Liver (tissue), 9 donors: Measurements from ENCODE around the gene SRSF9. TPM values are rescaled to one million over a fixed set of nuclear protein-coding genes. Genes with fewer than 3 reads are reported as not detected.

Experiments used
- DNase-seq: peaks from one replicate; pipeline ENCODE4 v3.0.0-alpha.2; 2017; ENCODE audit warnings: low spot score
- H3K27ac ChIP-seq, 2 donors: one replicate each; pipeline ENCODE4 v1.7.0; 2013; ENCODE audit warnings: inconsistent platforms in 2 of 2, low read length in 2 of 2, control low read depth in 1 of 2, low read depth in 1 of 2, mild to moderate bottlenecking in 1 of 2
- H3K27me3 ChIP-seq, 4 donors: one replicate each; pipeline versions ENCODE4 v1.6.1 to v1.7.0; 2013; ENCODE audit warnings: low read length in 3 of 4, inconsistent platforms in 1 of 4, mild to moderate bottlenecking in 1 of 4, moderate library complexity in 1 of 4; ENCODE audit not compliant: control insufficient read depth in 4 of 4, insufficient read depth in 4 of 4
- H3K36me3 ChIP-seq, 4 donors: one replicate each; pipeline versions ENCODE4 v1.6.1 to v1.7.0; 2013; ENCODE audit warnings: low read length in 3 of 4, mild to moderate bottlenecking in 3 of 4, low read depth in 1 of 4, moderate library complexity in 1 of 4; ENCODE audit not compliant: control insufficient read depth in 4 of 4, insufficient read depth in 3 of 4
- H3K4me1 ChIP-seq, 4 donors: one replicate each; pipeline versions ENCODE4 v1.6.1 to v1.7.0; 2013; ENCODE audit warnings: low read length in 3 of 4, mild to moderate bottlenecking in 3 of 4, moderate library complexity in 1 of 4; ENCODE audit not compliant: control insufficient read depth in 4 of 4, insufficient read depth in 4 of 4
- H3K4me3 ChIP-seq, 3 donors: one replicate each; pipeline versions ENCODE4 v1.6.1 to v1.7.0; 2013; ENCODE audit warnings: low read length in 3 of 3, control low read depth in 1 of 3, low read depth in 1 of 3, mild to moderate bottlenecking in 1 of 3
- H3K9ac ChIP-seq, 2 donors: one replicate each; pipeline ENCODE4 v1.7.0; 2013; ENCODE audit warnings: low read length in 2 of 2, mild to moderate bottlenecking in 2 of 2, moderate library complexity in 2 of 2, control low read depth in 1 of 2, low read depth in 1 of 2
- H3K9me3 ChIP-seq, 4 donors: one replicate each; pipeline versions ENCODE4 v1.6.1 to v1.7.0; 2013; ENCODE audit warnings: low read length in 3 of 4; ENCODE audit not compliant: control insufficient read depth in 4 of 4
- ATF3 ChIP-seq: IDR thresholded peaks from 2 replicates; pipeline ENCODE4 v1.6.1; 2016; ENCODE audit warnings: antibody characterized with exemption
- CTCF ChIP-seq: fragments of 150-350 bp; IDR thresholded peaks from 2 replicates; pipeline ENCODE4 v1.5.1; 2017; ENCODE audit warnings: improper control_type of control experiment, low read depth, low read length; ENCODE audit not compliant: missing input control
- EGR1 ChIP-seq, 2 donors: IDR thresholded peaks; 2 replicates each; pipeline ENCODE4 v1.6.1; 2016 to 2018; ENCODE audit warnings: antibody characterized with exemption in 2 of 2, low read depth in 2 of 2
- FOXA1 ChIP-seq: IDR thresholded peaks from 2 replicates; pipeline ENCODE4 v1.6.1; 2016; ENCODE audit warnings: antibody characterized with exemption
- FOXA2 ChIP-seq: IDR thresholded peaks from 2 replicates; pipeline ENCODE4 v1.6.1; 2016; ENCODE audit warnings: antibody characterized with exemption
- GABPA ChIP-seq, 2 donors: IDR thresholded peaks in 1 of 2; conservative IDR thresholded peaks in 1 of 2; 2 replicates each; pipeline ENCODE4 v1.6.1; 2016; ENCODE audit warnings: antibody characterized with exemption in 2 of 2, mild to moderate bottlenecking in 1 of 2, moderate library complexity in 1 of 2
- HNF4A ChIP-seq, 2 donors: conservative IDR thresholded peaks; 2 replicates each; pipeline ENCODE4 v1.6.1; 2016; ENCODE audit warnings: antibody characterized with exemption in 2 of 2, mild to moderate bottlenecking in 2 of 2
- HNF4G ChIP-seq: IDR thresholded peaks from 2 replicates; pipeline ENCODE4 v1.6.1; 2016; ENCODE audit warnings: antibody characterized with exemption
- JUND ChIP-seq, 2 donors: IDR thresholded peaks; 2 replicates each; pipeline ENCODE4 v1.6.1; 2016; ENCODE audit warnings: antibody characterized with exemption in 2 of 2
- MAX ChIP-seq: IDR thresholded peaks from 2 replicates; pipeline ENCODE4 v1.6.1; 2016; ENCODE audit warnings: antibody characterized with exemption
- NR2F2 ChIP-seq: IDR thresholded peaks from 2 replicates; pipeline ENCODE4 v1.6.1; 2016; ENCODE audit warnings: antibody characterized with exemption
- RAD21 ChIP-seq, 2 donors: IDR thresholded peaks; 2 replicates each; pipeline ENCODE4 v1.6.1; 2016; ENCODE audit warnings: antibody characterized with exemption in 2 of 2, mild to moderate bottlenecking in 2 of 2
- REST ChIP-seq: IDR thresholded peaks from 2 replicates; pipeline ENCODE4 v1.6.1; 2016; ENCODE audit warnings: antibody characterized with exemption, mild to moderate bottlenecking
- RXRA ChIP-seq, 2 donors: IDR thresholded peaks; 2 replicates each; pipeline ENCODE4 v1.6.1; 2017 to 2018; ENCODE audit warnings: antibody characterized with exemption in 2 of 2, mild to moderate bottlenecking in 1 of 2
- SP1 ChIP-seq: IDR thresholded peaks from 2 replicates; pipeline ENCODE4 v1.6.1; 2018; ENCODE audit warnings: antibody characterized with exemption, mild to moderate bottlenecking
- TAF1 ChIP-seq: conservative IDR thresholded peaks from 2 replicates; pipeline ENCODE4 v1.6.1; 2016; ENCODE audit warnings: antibody characterized with exemption, mild to moderate bottlenecking
- YY1 ChIP-seq: IDR thresholded peaks from 2 replicates; pipeline ENCODE4 v1.6.1; 2016; ENCODE audit warnings: antibody characterized with exemption, mild to moderate bottlenecking
- ZBTB33 ChIP-seq: IDR thresholded peaks from 2 replicates; pipeline ENCODE4 v1.6.1; 2016; ENCODE audit warnings: antibody characterized with exemption
- WGBS: extraction: QIAGEN DNeasy Blood & Tissue Kit; methylation state at CpG from one replicate; pipeline ENCODE4 v1.1.7; 2013; 5-methylcytosine and 5-hydroxymethylcytosine counted together
- polyA plus RNA-seq, 2 donors: library from polyadenylated mRNA; stranded (reverse) in 1 of 2; unstranded in 1 of 2; fragments of 200-250 nt in 1 of 2; fragments of >200 nt in 1 of 2; fragmentation: Nextera tagmentation in 1 of 2; extraction: Ambion mirVana in 1 of 2; gene quantifications; one replicate each; pipeline versions ENCODE4 v1.2.1 to v1.2.3, GENCODE V29; 2013 to 2015
- total RNA-seq, 2 donors: library from RNA; depleted of rRNA; stranded (reverse); fragments of >200 nt; gene quantifications; one replicate each; pipeline ENCODE4 v1.2.3, GENCODE V29; 2014
- donor health status: healthy.
- donor health status: healthy.
- donor health status: healthy.
- donor health status: healthy.
- donor health status: healthy.

Gene SRSF9
- total and polyA plus RNA-seq, 4 donors = 45.3 to 98.5 (median 73.3) TPM

GRCh38 chr12:120432772-120433525 lies 36.6 kb downstream of the SRSF9 start:
- H3K27ac ChIP-seq = no peak overlapping the region
- no peaks in the 10 kb centered on the region for H3K27me3 ChIP-seq
- peaks cover 0 to 5% (median 1%) of the 10 kb centered on the region in 4 donors for H3K4me1 ChIP-seq
- no peaks in the 10 kb centered on the region for H3K9me3 ChIP-seq
- DNase-seq = no peak
- 65% methylated on average over 10 of the region's 10 CpGs for WGBS
- no peaks in the 10 kb centered on the region for H3K36me3 ChIP-seq
- H3K4me3 ChIP-seq = no peak overlapping the region
- TF ChIP-seq HNF4A (conservative IDR thresholded peaks at IDR 0.05) (no peak), FOXA1 (no peak), NR2F2 (no peak), RAD21 (IDR thresholded peaks at IDR 0.05) (no peak), ATF3 (no peak), REST (no peak), SP1 (no peak), JUND (IDR thresholded peaks at IDR 0.05) (no peak), GABPA (IDR thresholded peaks at IDR 0.05 in 1 of 2, conservative IDR thresholded peaks at IDR 0.05 in 1 of 2) (no peak), FOXA2 (no peak), RXRA (IDR thresholded peaks at IDR 0.05) (no peak), TAF1 (no peak), CTCF (no peak), EGR1 (IDR thresholded peaks at IDR 0.05; ENCODE audit: low read depth in 2 of 2) (no peak), YY1 (no peak)
- no peak overlapping the region for H3K9ac ChIP-seq

GRCh38 chr12:120429368-120429767 lies 40.2 kb downstream of the SRSF9 start:
- Histone ChIP-seq H3K9ac (no peak overlapping the region), H3K36me3 (no peaks in the 10 kb centered on the region), H3K27ac (no peak overlapping the region), H3K4me1 (no peaks in the 10 kb centered on the region), H3K27me3 (no peaks in the 10 kb centered on the region), H3K9me3 (no peaks in the 10 kb centered on the region), H3K4me3 (no peak overlapping the region)
- no peak for TF ChIP-seq HNF4G
- no peak for TF ChIP-seq REST
- TF ChIP-seq HNF4A (conservative IDR thresholded peaks at IDR 0.05) = no peak
- no peak for TF ChIP-seq JUND (IDR thresholded peaks at IDR 0.05)
- TF ChIP-seq YY1 = no peak
- TF ChIP-seq ZBTB33 = no peak
- no peak for TF ChIP-seq MAX
- TF ChIP-seq SP1 = no peak
- TF ChIP-seq EGR1 (IDR thresholded peaks at IDR 0.05; ENCODE audit: low read depth in 2 of 2) = no peak
- TF ChIP-seq FOXA2 = no peak
- TF ChIP-seq GABPA (IDR thresholded peaks at IDR 0.05 in 1 of 2, conservative IDR thresholded peaks at IDR 0.05 in 1 of 2) = no peak
- WGBS = 72% methylated on average over 7 of the region's 7 CpGs
- no peak for DNase-seq
